H1 (cell line): ENCODE results near the gene PGLYRP2. TPM values are rescaled to one million over a fixed set of nuclear protein-coding genes. Genes with fewer than 3 reads are reported as not detected.

Experiments
- CTCF ChIA-PET: fragments of 300-600 bp; sonication (Branson Sonifier 250); formaldehyde crosslinking; loops from one replicate; lab custom pipeline; 2021; ENCODE audit not compliant: partially characterized antibody; lab: Charles Lee
- POLR2A ChIA-PET: fragments of 300-600 bp; sonication (Branson Sonifier 250); formaldehyde crosslinking; loops from one replicate; lab custom pipeline; 2021; ENCODE audit warnings: inconsistent platforms; ENCODE audit not compliant: partially characterized antibody; lab: Charles Lee
- DNase-seq, 2 experiments: peaks; one replicate each; pipeline versions ENCODE4 v3.0.0 to v3.0.0-alpha.2; 2010 to 2022; ENCODE audit warnings: low spot score in 2 of 2, low read depth in 1 of 2, mixed read lengths in 1 of 2
- FAIRE-seq: peaks from 2 replicates; lab custom pipeline; 2011; peaks lifted over from hg19 to GRCh38; lab: Jason Lieb, UNC
- H2AFZ ChIP-seq: 2 replicates; pipeline ENCODE4 v1.8.1; 2012; ENCODE audit warnings: low read length, inconsistent platforms
- H2AK5ac ChIP-seq: 2 replicates; pipeline ENCODE4 v1.6.1; 2013; ENCODE audit warnings: low read depth, low read length
- H2BK120ac ChIP-seq: replicated peaks from 2 replicates; pipeline ENCODE3; 2013; ENCODE audit warnings: low read depth, low read length, inconsistent platforms
- H2BK12ac ChIP-seq: 2 replicates; pipeline ENCODE4 v1.6.1; 2013; ENCODE audit warnings: low read depth, low read length
- H2BK15ac ChIP-seq: 2 replicates; pipeline ENCODE4 v1.6.1; 2013; ENCODE audit warnings: low read length
- H2BK20ac ChIP-seq: 2 replicates; pipeline ENCODE4 v1.6.1; 2013; ENCODE audit warnings: low read length
- H2BK5ac ChIP-seq: 2 replicates; pipeline ENCODE4 v1.6.1; 2013; ENCODE audit warnings: low read depth, low read length
- H3K14ac ChIP-seq: 2 replicates; pipeline ENCODE4 v1.6.1; 2013; ENCODE audit warnings: inconsistent platforms; ENCODE audit not compliant: insufficient read length
- H3K18ac ChIP-seq: 2 replicates; pipeline ENCODE4 v1.6.1; 2013; ENCODE audit warnings: low read length; ENCODE audit errors: extremely low read depth
- H3K23ac ChIP-seq: 2 replicates; pipeline ENCODE4 v1.6.1; 2013; ENCODE audit warnings: inconsistent platforms; ENCODE audit not compliant: insufficient read length
- H3K23me2 ChIP-seq: 2 replicates; pipeline ENCODE4 v1.6.1; 2013; ENCODE audit warnings: low read depth, low read length
- H3K27ac ChIP-seq: 2 replicates; pipeline ENCODE4 v1.6.1; 2011; ENCODE audit warnings: low read depth, low read length, inconsistent platforms
- H3K27me3 ChIP-seq, 4 experiments: replicated peaks in 1 of 4; 1 replicate in 1 of 4; 2 replicates in 3 of 4; pipeline versions ENCODE4 v1.6.1 to v1.8.1; 2011 to 2013; ENCODE audit warnings: low read length in 3 of 4, mild to moderate bottlenecking in 3 of 4, inconsistent platforms in 2 of 4, mixed read lengths in 2 of 4, moderate library complexity in 1 of 4; ENCODE audit not compliant: control insufficient read depth in 3 of 4, insufficient read depth in 3 of 4; ENCODE audit errors: extremely low read depth in 1 of 4
- H3K36me3 ChIP-seq, 4 experiments: 2 replicates each; pipeline versions ENCODE4 v1.6.1 to v1.8.1; 2011 to 2013; ENCODE audit warnings: mild to moderate bottlenecking in 4 of 4, low read length in 3 of 4, moderate library complexity in 2 of 4, control low read depth in 1 of 4, inconsistent platforms in 1 of 4; ENCODE audit not compliant: insufficient read depth in 4 of 4, control insufficient read depth in 2 of 4
- H3K4ac ChIP-seq: replicated peaks from 2 replicates; pipeline ENCODE3; 2013; ENCODE audit warnings: low read length, low read depth, mixed read lengths, inconsistent platforms; ENCODE audit not compliant: insufficient read length
- H3K4me1 ChIP-seq, 4 experiments: replicated peaks in 1 of 4; 1 replicate in 1 of 4; 2 replicates in 3 of 4; pipeline versions ENCODE4 v1.6.1 to v1.8.1; 2011 to 2013; ENCODE audit warnings: low read length in 3 of 4, inconsistent platforms in 2 of 4, mixed read lengths in 1 of 4; ENCODE audit not compliant: insufficient read depth in 4 of 4, control insufficient read depth in 3 of 4
- H3K4me2 ChIP-seq, 2 experiments: 2 replicates each; pipeline versions ENCODE4 v1.6.1 to v1.8.1; 2011 to 2013; ENCODE audit warnings: low read depth in 2 of 2, low read length in 2 of 2, control low read depth in 1 of 2, inconsistent platforms in 1 of 2, mild to moderate bottlenecking in 1 of 2; ENCODE audit not compliant: insufficient read depth in 1 of 2
- H3K4me3 ChIP-seq, 4 experiments: fragments of 200-600, 300-600 bp in 1 of 4; sonication (generic), shearing (Covaris generic), sonication (Bioruptor Twin) in 1 of 4; 2 replicates each; pipeline versions ENCODE4 v1.5.1 to v1.8.1; 2011 to 2016; ENCODE audit warnings: low read length in 4 of 4, low read depth in 3 of 4, control low read depth in 2 of 4, inconsistent platforms in 2 of 4, mild to moderate bottlenecking in 2 of 4, mixed read lengths in 1 of 4, moderate library complexity in 1 of 4; ENCODE audit not compliant: insufficient read depth in 2 of 4; ENCODE audit errors: extremely low read depth in 1 of 4
- H3K56ac ChIP-seq: replicated peaks from 2 replicates; pipeline ENCODE3; 2013; ENCODE audit warnings: low read depth, mild to moderate bottlenecking, mixed read lengths, low read length, inconsistent platforms; ENCODE audit not compliant: insufficient read length
- H3K79me1 ChIP-seq: 2 replicates; pipeline ENCODE4 v1.6.1; 2013; ENCODE audit warnings: low read depth, low read length, control low read depth
- H3K79me2 ChIP-seq, 2 experiments: 2 replicates each; pipeline versions ENCODE4 v1.6.1 to v1.8.1; 2012 to 2013; ENCODE audit warnings: low read length in 2 of 2, mild to moderate bottlenecking in 2 of 2, inconsistent platforms in 1 of 2; ENCODE audit not compliant: insufficient read depth in 2 of 2, control insufficient read depth in 1 of 2
- H3K9ac ChIP-seq, 4 experiments: replicated peaks in 1 of 4; 1 replicate in 1 of 4; 2 replicates in 3 of 4; pipeline versions ENCODE4 v1.6.1 to v1.8.1; 2011 to 2013; ENCODE audit warnings: low read depth in 3 of 4, low read length in 3 of 4, control low read depth in 2 of 4, mild to moderate bottlenecking in 2 of 4, moderate library complexity in 2 of 4, inconsistent platforms in 1 of 4; ENCODE audit errors: extremely low read depth in 1 of 4
- H3K9me3 ChIP-seq, 2 experiments: 2 replicates each; pipeline versions ENCODE4 v1.6.1 to v1.8.1; 2012 to 2013; ENCODE audit warnings: mild to moderate bottlenecking in 2 of 2, moderate library complexity in 2 of 2, control low read depth in 1 of 2, inconsistent platforms in 1 of 2, low read depth in 1 of 2, low read length in 1 of 2, mixed read lengths in 1 of 2; ENCODE audit not compliant: insufficient read depth in 2 of 2
- H4K20me1 ChIP-seq, 2 experiments: replicated peaks in 1 of 2; 2 replicates each; pipeline versions ENCODE3 to v1.8.1; 2011 to 2013; ENCODE audit warnings: inconsistent platforms in 2 of 2, low read length in 2 of 2, mild to moderate bottlenecking in 1 of 2; ENCODE audit not compliant: insufficient read depth in 2 of 2, control insufficient read depth in 1 of 2
- H4K5ac ChIP-seq: 2 replicates; pipeline ENCODE4 v1.6.1; 2013; ENCODE audit warnings: low read length, low read depth, mixed read lengths, inconsistent platforms; ENCODE audit not compliant: insufficient read length
- H4K8ac ChIP-seq: 2 replicates; pipeline ENCODE4 v1.8.0; 2013; ENCODE audit warnings: mild to moderate bottlenecking, moderate library complexity, low read length, inconsistent platforms; ENCODE audit not compliant: insufficient read depth; ENCODE audit errors: extremely low read depth
- H4K91ac ChIP-seq: replicated peaks from 2 replicates; pipeline ENCODE3; 2013; ENCODE audit warnings: low read length, mixed read lengths, inconsistent platforms; ENCODE audit not compliant: insufficient read length
- ASH2L ChIP-seq: fragments of 200-600, 300-600 bp; sonication (generic); IDR thresholded peaks from one replicate; pipeline ENCODE4 v1.7.1; 2017; ENCODE audit warnings: low read length
- BCL11A ChIP-seq, 2 experiments: IDR thresholded peaks; one replicate each; pipeline ENCODE4 v1.6.1; 2011; ENCODE audit warnings: low read depth in 2 of 2, low read length in 2 of 2, mild to moderate bottlenecking in 2 of 2
- CREB1 ChIP-seq: IDR thresholded peaks from 2 replicates; pipeline ENCODE4 v1.6.1; 2012; ENCODE audit warnings: inconsistent platforms
- CTCF ChIP-seq, 3 experiments: IDR thresholded peaks; 1 replicate in 2 of 3; 2 replicates in 1 of 3; pipeline versions ENCODE4 v1.5.1 to v1.6.1; 2011; ENCODE audit warnings: low read length in 3 of 3, mild to moderate bottlenecking in 3 of 3, inconsistent platforms in 2 of 3, low read depth in 1 of 3, moderate library complexity in 1 of 3; ENCODE audit not compliant: insufficient read depth in 1 of 3; ENCODE audit errors: control extremely low read depth in 1 of 3
- RAD21 ChIP-seq, 2 experiments: IDR thresholded peaks in 1 of 2; conservative IDR thresholded peaks in 1 of 2; 2 replicates each; pipeline ENCODE4 v1.6.1; 2011; ENCODE audit warnings: low read depth in 2 of 2, low read length in 2 of 2, improper control_type of control experiment in 1 of 2, inconsistent platforms in 1 of 2, mild to moderate bottlenecking in 1 of 2, moderate library complexity in 1 of 2
- RBBP5 ChIP-seq: IDR thresholded peaks from 2 replicates; pipeline ENCODE4 v1.7.1; 2012; ENCODE audit warnings: low read depth, mild to moderate bottlenecking, inconsistent platforms, low read length, moderate library complexity, borderline replicate concordance
- RNF2 ChIP-seq: fragments of 200-900, 300-1000 bp; sonication (generic); IDR thresholded peaks from 2 replicates; pipeline ENCODE4 v1.7.1; 2016; ENCODE audit warnings: borderline replicate concordance, low read depth, mild to moderate bottlenecking, antibody characterized with exemption, low read length; ENCODE audit not compliant: poor library complexity, severe bottlenecking; ENCODE audit errors: missing control alignments
- SP1 ChIP-seq: IDR thresholded peaks from 2 replicates; pipeline ENCODE4 v1.6.1; 2011; ENCODE audit warnings: low read depth, low read length
- SP2 ChIP-seq: IDR thresholded peaks from 2 replicates; pipeline ENCODE4 v1.6.1; 2012; ENCODE audit warnings: mild to moderate bottlenecking, low read length, inconsistent platforms
- TBP ChIP-seq: IDR thresholded peaks from 2 replicates; pipeline ENCODE4 v1.6.1; 2011; ENCODE audit warnings: low read depth, low read length, improper control_type of control experiment
- TCF12 ChIP-seq: IDR thresholded peaks from 2 replicates; pipeline ENCODE4 v1.6.1; 2011; ENCODE audit warnings: low read depth, mild to moderate bottlenecking, low read length
- TEAD4 ChIP-seq: IDR thresholded peaks from 2 replicates; pipeline ENCODE4 v1.6.1; 2012; ENCODE audit warnings: low read depth, low read length, inconsistent platforms, mixed read lengths
- WGBS, 2 experiments: shearing (Covaris generic) in 1 of 2; methylation state at CpG; one replicate each; pipeline versions ENCODE4 v1.1.6 to v1.1.7; 2013 to 2015; ENCODE audit warnings: low lambda C conversion rate in 2 of 2, mixed read lengths in 2 of 2, inconsistent platforms in 1 of 2, low coverage in 1 of 2, missing lambda C conversion rate in 1 of 2; ENCODE audit not compliant: insufficient replicate concordance in 2 of 2, insufficient coverage in 1 of 2, insufficient read length in 1 of 2; ENCODE audit errors: extremely low coverage in 1 of 2, missing lambda C conversion rate in 1 of 2; 5-methylcytosine and 5-hydroxymethylcytosine counted together
- polyA plus RNA-seq, 7 experiments: library from polyadenylated mRNA; depleted of rRNA in 3 of 7; stranded (reverse) in 5 of 7; unstranded in 2 of 7; fragments of >200 nt in 5 of 7; fragments of 200-250 nt in 2 of 7; gene quantifications; 1 replicate in 5 of 7; 2 replicates in 1 of 7; 4 replicates in 1 of 7; pipeline versions ENCODE4 v1.2.1 to v1.2.3, GENCODE V29; 2011 to 2013; ENCODE audit warnings: missing spikeins in 2 of 7, mixed read lengths in 2 of 7
- total RNA-seq: library from RNA; stranded (reverse); fragmentation: NEBNext Ultra II Directional; extraction: Animal tissue kit (Norgen Biotek cat#: 25700); gene quantifications from 2 replicates; pipeline ENCODE4 v1.2.1, GENCODE V29; 2021

The PGLYRP2 gene
- total and polyA plus RNA-seq, 2 of the 8 experiments (the other 6 are each of a cell fraction or from before 2014, with no cell fraction given): not detected

- ChIA-PET CTCF (no interaction called here), POLR2A (interaction anchor here (1.2 kb wide), 1 partner anchor 15 kb away, joined by 4 read pairs; no protein-coding TSS in a partner anchor)
- 90% methylated on average over 10 of the region's 10 CpGs; no CpG with 5 or more reads in 1 of the 2 experiments for WGBS, 2 experiments
- Histone ChIP-seq H3K9me3 (no peaks in the 10 kb centered on the region), H3K4me2 (no peak overlapping the region), H4K8ac (no peak overlapping the region), H3K9ac (no peak overlapping the region), H2BK12ac (no peak overlapping the region), H3K23ac (no peak overlapping the region), H3K27ac (no peak overlapping the region), H3K4ac (no peak overlapping the region), H2BK120ac (no peak overlapping the region), H3K14ac (no peak overlapping the region), H3K79me2 (no peaks in the 10 kb centered on the region), H3K4me3 (no peak overlapping the region), H4K5ac (no peak overlapping the region), H3K23me2 (peaks cover 4% of the 10 kb centered on the region; the same call in 1 of the 2 replicates), H3K79me1 (no peaks in the 10 kb centered on the region), H3K27me3 (peaks cover 0 to 2% (median 0%) of the 10 kb centered on the region in 4 experiments; a peak in 1 of 7 replicates), H2AK5ac (no peak overlapping the region), H2AFZ (no peak overlapping the region), H3K18ac (no peak overlapping the region), H2BK5ac (no peak overlapping the region), H3K4me1 (peaks cover 0 to 5% (median 2%) of the 10 kb centered on the region in 4 experiments; a peak in 6 of 7 replicates), H4K20me1 (no peaks in the 10 kb centered on the region), H3K36me3 (no peaks in the 10 kb centered on the region), H2BK20ac (no peak overlapping the region), H2BK15ac (no peak overlapping the region), H4K91ac (no peak overlapping the region), H3K56ac (no peak overlapping the region)
- FAIRE-seq (no peak), DNase-seq (no peak)
- no peak for TF ChIP-seq CTCF (IDR thresholded peaks at IDR 0.05; ENCODE audit: control extremely low read depth in 1 of 3, insufficient read depth in 1 of 3, low read depth in 1 of 3, low read length in 3 of 3)
- TF ChIP-seq RAD21 (IDR thresholded peaks at IDR 0.05 in 1 of 2, conservative IDR thresholded peaks at IDR 0.05 in 1 of 2; ENCODE audit: low read depth in 2 of 2, low read length in 2 of 2): no peak
- TF ChIP-seq SP2: no peak
- no peak for TF ChIP-seq RBBP5
- TF ChIP-seq RNF2: no peak
- TF ChIP-seq CREB1: no peak
- TF ChIP-seq SP1: no peak
- no peak for TF ChIP-seq ASH2L
- TF ChIP-seq BCL11A (IDR thresholded peaks at IDR 0.05; ENCODE audit: low read depth in 2 of 2, low read length in 2 of 2): no peak
- no peak for TF ChIP-seq TCF12
- no peak for TF ChIP-seq TBP
- no peak for TF ChIP-seq TEAD4
Measured at GRCh38 chr19:15443838-15444237, 35.5 kb downstream of the PGLYRP2 start.
